HG03558 (cell line): ENCODE measurements around the gene SENP1.
"Not testable (repeated sequence)": the region's sequence is repeated elsewhere in the genome, so short reads cannot be mapped to it uniquely, and the experiment has no call there.

Experiments
- ATAC-seq: cut with Tn5 transposase; IDR thresholded peaks from one replicate; pipeline ENCODE4 v1.9.1; 2021; ENCODE audit warnings: moderate number of reproducible peaks; ENCODE audit not compliant: unreplicated experiment; ENCODE audit errors: extremely low read depth

SENP1 gene

GRCh38 chr12:48115957-48116356 is 10.1 kb upstream of the SENP1 start:
- ATAC-seq, result no peak

GRCh38 chr12:48111312-48111693 is 5.4 kb upstream of the SENP1 start:
- not testable (repeated sequence) for ATAC-seq

GRCh38 chr12:48110691-48111311 is 4.9 kb upstream of the SENP1 start:
- no peak for ATAC-seq

DNA sequence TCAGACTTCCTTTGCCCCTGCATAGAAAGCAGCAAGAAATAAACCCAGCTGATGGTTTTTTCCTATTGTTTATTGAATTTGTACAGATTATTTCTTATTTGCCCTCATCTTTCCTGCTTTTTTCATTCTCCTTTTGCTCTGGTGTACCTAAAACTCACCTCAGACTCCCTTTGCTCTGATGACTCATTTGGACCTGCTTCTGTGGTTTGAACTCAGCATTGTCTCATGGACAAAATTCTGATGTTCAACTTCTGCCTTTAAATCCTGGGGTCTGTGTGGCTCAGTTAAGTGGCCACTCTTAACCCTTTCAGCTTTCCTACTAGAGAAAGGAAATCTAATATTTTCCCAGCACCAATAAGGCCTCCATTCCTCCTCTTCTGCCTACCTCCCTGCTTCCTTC is 3.5 kb upstream of the SENP1 start:
- no peak for ATAC-seq

GRCh38 chr12:48106681-48107613 is 1.1 kb upstream of the SENP1 start:
- ATAC-seq, result no peak

DNA sequence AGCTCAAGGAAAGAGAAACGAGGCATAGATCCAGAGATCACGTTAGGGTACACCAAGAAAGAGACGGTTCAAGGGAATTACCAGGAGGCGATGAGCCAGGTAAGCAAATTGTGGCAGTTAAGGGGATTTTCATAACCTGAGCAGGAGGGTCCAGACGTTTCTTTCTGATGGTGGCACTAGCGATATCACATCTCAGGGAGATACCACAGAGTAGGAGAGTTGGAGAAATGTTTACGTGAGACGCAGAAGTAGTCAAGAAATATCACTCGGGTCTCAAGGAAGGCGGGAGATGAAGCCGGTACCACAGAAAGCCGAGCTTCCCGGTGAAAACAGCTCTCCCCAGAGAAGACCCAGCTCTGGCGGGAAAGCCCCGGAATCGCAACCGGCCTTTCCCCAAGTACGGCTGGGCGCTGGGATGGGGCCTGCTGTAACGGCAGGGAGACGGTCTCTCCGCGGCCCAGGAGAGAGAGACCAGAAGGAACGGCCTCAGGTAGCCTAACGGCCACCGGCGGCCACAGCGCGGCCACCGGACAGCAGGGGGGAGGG is 485 bp downstream of the SENP1 start:
- no peak for ATAC-seq

GRCh38 chr12:48104531-48104930 is 1.3 kb downstream of the SENP1 start:
- no peak for ATAC-seq

DNA sequence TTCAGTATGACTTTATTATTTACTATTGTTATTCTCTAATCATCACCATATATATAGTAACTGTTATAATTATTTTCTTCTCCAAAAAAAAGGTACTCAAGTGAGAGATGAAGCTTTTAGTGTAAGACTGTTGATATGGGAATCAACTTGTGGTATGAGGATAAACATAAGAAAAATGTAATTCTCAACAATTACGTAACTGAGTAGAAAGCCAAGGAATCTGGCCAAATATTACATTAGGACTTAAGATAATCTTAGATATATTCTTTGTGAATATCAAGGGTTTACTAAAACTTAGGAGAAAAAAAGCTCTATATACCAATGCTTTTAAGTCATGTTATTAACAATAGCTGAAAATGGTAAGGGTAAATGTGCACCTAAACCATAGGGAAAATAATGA is 13.3 kb downstream of the SENP1 start:
- ATAC-seq, result no peak

- ATAC-seq, result no peak
Observed at GRCh38 chr12:48086327-48086726, 19.6 kb downstream of the SENP1 start.

- no peak for ATAC-seq
Observed at GRCh38 chr12:48084841-48085460, 20.9 kb downstream of the SENP1 start.

DNA sequence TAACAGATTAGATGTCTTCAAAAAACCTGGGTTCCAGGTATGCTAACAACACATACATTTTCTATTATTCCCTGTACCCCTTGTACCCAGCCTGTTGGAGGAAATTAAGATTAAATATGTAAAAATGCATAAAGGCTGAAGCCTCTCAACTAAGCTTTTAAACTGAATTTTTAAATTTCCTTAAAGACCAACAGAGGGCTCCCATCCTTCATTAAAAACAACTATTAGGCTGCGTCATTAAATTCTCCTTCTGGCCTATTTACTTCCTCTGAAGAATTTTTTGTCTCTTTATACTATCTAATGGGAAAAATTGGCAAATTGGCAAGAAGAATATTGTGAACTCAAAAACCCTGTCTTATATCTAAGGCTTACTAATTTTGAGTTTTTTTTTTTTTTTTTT is 21.8 kb downstream of the SENP1 start:
- ATAC-seq, result no peak

DNA sequence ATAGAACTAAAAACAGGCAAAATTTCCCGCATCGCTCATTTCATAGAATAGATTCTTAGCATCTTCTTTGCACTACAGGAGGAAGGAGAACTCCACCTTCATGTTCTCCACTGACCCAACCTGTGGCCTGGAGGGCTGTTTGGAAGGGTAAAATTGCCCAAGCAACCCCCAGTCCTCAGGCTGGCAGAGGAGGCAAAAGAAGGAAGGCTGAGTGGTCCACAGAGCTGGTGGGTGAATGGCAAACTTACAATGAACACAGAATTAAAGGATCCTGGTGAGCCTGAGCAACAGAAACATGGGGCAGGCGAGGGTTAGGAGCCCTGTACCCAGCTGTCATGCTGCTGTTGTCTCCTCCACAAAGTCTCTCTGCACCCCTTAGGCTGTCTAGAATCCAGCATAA is 25.1 kb downstream of the SENP1 start:
- no peak for ATAC-seq

DNA sequence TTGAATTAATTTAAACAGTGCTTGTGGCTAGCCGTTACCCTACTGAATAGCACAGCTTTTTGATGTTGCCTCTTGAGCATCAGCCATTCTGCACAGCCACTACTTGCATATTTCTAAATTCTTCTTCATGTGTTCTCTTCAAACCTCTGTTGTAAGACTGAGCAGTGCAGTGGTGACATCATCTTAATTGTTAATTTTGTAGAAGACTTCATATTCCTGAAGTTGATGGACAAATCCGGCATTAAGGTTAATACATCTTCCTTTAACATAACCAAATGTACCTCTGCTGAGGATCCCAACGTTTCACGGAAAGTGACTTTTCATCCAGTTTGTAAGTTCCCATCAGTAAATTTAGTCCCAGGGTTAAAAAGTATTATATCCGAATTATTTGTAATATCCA is 25.6 kb downstream of the SENP1 start:
- ATAC-seq, result no peak

DNA sequence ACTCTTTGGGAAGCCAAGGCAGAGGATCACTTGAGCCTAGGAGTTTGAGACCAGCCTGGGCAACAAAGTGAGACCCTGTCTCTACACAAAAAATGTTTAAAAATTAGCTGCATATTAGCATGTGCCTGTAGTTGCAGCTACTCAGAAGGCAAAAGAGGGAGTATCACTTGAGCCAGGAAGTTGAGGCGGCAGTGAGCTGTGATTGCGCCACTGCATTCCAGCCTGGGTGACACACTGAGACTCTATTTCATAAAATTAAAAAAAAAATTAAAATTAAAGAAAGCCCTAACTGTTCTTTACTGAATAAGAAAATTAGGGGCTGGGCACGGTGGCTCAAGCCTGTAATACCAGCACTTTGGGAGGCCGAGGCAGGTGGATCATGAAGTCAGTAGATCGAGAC is 27.0 kb downstream of the SENP1 start:
- ATAC-seq, result no peak

GRCh38 chr12:48077111-48077510 is 28.8 kb downstream of the SENP1 start:
- ATAC-seq, result no peak

GRCh38 chr12:48075832-48076231 is 30.0 kb downstream of the SENP1 start:
- ATAC-seq, result no peak

DNA sequence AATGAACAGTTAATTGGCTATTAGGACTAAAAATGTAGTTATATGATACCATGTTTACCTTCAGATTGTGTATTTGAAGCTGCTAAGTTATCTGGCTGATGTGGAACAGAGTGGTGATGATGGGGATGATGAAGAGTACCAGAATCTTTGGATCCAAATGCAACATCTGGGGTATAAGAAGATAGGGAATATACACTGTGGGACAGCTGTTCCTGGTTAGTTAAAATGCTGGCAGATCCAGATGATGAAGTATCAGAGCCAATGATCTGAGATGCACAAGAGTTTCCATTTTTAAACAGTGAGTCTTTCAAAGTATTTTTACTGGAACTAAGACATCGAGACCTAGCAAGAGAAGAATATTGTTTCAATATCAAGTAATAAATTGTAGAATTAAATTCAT is 31.6 kb downstream of the SENP1 start:
- no peak for ATAC-seq

DNA sequence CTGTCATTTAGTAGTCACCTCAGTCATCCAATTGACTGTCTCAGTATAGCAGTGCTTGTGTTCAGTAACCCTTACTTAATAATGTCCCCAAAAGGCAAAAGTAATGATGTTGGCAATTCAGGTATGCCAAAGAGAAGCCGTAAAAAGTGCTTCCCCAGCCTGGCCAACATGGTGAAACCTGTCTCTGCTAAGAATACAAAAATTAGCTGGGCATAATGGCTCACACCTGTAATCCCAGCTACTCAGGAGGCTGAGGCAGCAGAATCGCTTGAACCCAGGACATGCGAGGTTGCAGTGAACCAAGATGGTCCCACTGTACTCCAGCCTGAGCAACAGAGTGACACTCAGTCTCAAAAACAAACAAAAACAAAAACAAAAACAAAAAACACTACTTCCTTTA is 33.6 kb downstream of the SENP1 start:
- ATAC-seq, result no peak

DNA sequence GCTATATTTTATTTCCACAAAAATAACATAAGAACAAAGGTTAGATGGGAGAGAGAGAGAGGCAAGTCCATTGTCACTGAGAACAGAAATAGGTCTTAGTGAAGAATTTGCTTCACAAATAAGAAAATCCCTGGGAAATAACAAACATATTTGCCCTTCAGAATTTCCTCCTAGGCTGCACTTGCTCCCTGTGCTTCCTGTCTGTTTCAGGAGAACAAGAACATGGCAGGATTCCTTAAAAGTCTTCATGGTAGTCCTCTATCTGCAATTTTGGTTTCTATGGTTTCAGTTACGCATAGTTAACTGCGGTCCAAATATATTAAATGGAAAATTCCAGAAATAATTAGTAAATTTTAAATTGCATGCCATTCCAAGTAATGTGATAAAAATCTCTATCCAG is 34.1 kb downstream of the SENP1 start:
- no peak for ATAC-seq

DNA sequence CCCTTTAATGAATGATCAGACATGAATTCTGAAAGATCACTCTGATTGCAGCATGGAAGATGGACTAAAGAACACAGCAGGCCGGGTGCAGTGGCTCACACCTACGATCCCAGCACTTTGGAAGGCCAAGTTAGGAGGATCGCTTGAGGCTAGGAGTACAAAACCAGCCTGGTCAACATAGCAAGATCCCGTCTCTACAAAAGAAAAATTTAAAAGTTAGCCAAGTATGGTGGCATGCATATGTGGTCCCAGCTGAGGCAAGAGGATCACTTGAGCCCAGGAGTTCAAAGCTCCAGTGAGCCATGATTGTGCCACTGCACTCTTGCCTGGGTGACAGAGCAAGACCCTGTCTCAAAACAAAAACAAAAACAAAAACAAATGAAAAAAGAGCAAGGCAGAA is 35.1 kb downstream of the SENP1 start:
- no peak for ATAC-seq

- ATAC-seq, result no peak
Observed at GRCh38 chr12:48070033-48070432, 35.8 kb downstream of the SENP1 start.
